A673 (cell line): ENCODE data around the gene ILKAP. TPM values are rescaled to one million over a fixed set of nuclear protein-coding genes. Genes with fewer than 3 reads are reported as not detected.
A peak's percentile ranks its signal among the peaks of the same experiment; 100 is the strongest.

ENCODE experiments used
- BruUV-seq: library from RNA; stranded (reverse); fragments of 400-500 nt; replicated peaks from 2 replicates; lab custom pipeline; 2021; lab: Mats Ljungman, UMichigan
- CTCF ChIA-PET: fragments of 300-600 bp; sonication (Branson Sonifier 250); formaldehyde crosslinking; loops from one replicate; lab custom pipeline; 2022; ENCODE audit warnings: antibody characterized with exemption; lab: Charles Lee
- POLR2A ChIA-PET: fragments of 300-600 bp; sonication (Branson Sonifier 250); formaldehyde crosslinking; loops from one replicate; lab custom pipeline; 2022; ENCODE audit warnings: antibody characterized with exemption; ENCODE audit not compliant: low non-redundant PET; lab: Charles Lee
- DNase-seq: peaks from one replicate; pipeline ENCODE4 v3.0.0-alpha.2; 2015; ENCODE audit warnings: low spot score
- H3K27ac ChIP-seq: fragments of 200-600 bp; sonication (generic); 2 replicates; pipeline ENCODE4 v1.5.1; 2016; ENCODE audit warnings: mixed run types, low read depth, mild to moderate bottlenecking, mixed read lengths, antibody characterized with exemption, low read length; ENCODE audit not compliant: poor library complexity, severe bottlenecking
- H3K27me3 ChIP-seq: fragments of 200-600 bp; sonication (generic); replicated peaks from 2 replicates; pipeline ENCODE4 v1.6.1; 2017; ENCODE audit warnings: mixed run types, low read depth, mild to moderate bottlenecking, mixed read lengths, antibody characterized with exemption, low read length; ENCODE audit not compliant: insufficient read depth, poor library complexity
- H3K36me3 ChIP-seq: fragments of 200-600 bp; sonication (generic); 2 replicates; pipeline ENCODE4 v1.6.1; 2016; ENCODE audit warnings: mixed run types, mild to moderate bottlenecking, mixed read lengths, antibody characterized with exemption, low read length; ENCODE audit not compliant: insufficient read depth, poor library complexity, severe bottlenecking
- H3K4me1 ChIP-seq: fragments of 200-600 bp; sonication (generic); 2 replicates; pipeline ENCODE4 v1.6.1; 2017; ENCODE audit warnings: mixed run types, mild to moderate bottlenecking, mixed read lengths, antibody characterized with exemption, low read length; ENCODE audit not compliant: insufficient read depth, poor library complexity, severe bottlenecking
- H3K4me3 ChIP-seq: fragments of 200-600 bp; sonication (generic); 2 replicates; pipeline ENCODE4 v1.5.1; 2016; ENCODE audit warnings: low read depth, mixed run types, mild to moderate bottlenecking, mixed read lengths, low read length; ENCODE audit not compliant: poor library complexity, severe bottlenecking
- H3K9me3 ChIP-seq: fragments of 200-600 bp; sonication (generic); 2 replicates; pipeline ENCODE4 v1.6.1; 2016; ENCODE audit warnings: mixed run types, low read depth, mild to moderate bottlenecking, mixed read lengths, antibody characterized with exemption, low read length; ENCODE audit not compliant: poor library complexity, severe bottlenecking
- EZH2 ChIP-seq: fragments of 200-600 bp; sonication (generic); IDR thresholded peaks from 2 replicates; pipeline ENCODE4 v1.6.1; 2017; ENCODE audit warnings: borderline replicate concordance, low read depth, mild to moderate bottlenecking, mixed read lengths, antibody characterized with exemption, low read length; ENCODE audit not compliant: poor library complexity, severe bottlenecking
- intact Hi-C: fragments of 100-400 bp; cut with micrococcal nuclease; formaldehyde crosslinking; loops from one replicate; pipeline ENCODE4 v1.10.0; 2022; ENCODE audit not compliant: unreplicated experiment
- total RNA-seq: library from RNA; stranded (reverse); gene quantifications from 2 replicates; pipeline ENCODE4 v1.2.3, GENCODE V29; 2021
- TF ChIP-seq, protein P1 (sequence below): fragments of 300-800, 200-600 bp; sonication (generic); conservative IDR thresholded peaks from 2 replicates; pipeline ENCODE4 v1.5.1; 2017; ENCODE audit warnings: low read depth, mild to moderate bottlenecking, antibody characterized with exemption, low read length, moderate library complexity, mixed read lengths

ILKAP gene
- total RNA-seq, 1 experiment from 2014 or later = 71.6 TPM

DNA sequence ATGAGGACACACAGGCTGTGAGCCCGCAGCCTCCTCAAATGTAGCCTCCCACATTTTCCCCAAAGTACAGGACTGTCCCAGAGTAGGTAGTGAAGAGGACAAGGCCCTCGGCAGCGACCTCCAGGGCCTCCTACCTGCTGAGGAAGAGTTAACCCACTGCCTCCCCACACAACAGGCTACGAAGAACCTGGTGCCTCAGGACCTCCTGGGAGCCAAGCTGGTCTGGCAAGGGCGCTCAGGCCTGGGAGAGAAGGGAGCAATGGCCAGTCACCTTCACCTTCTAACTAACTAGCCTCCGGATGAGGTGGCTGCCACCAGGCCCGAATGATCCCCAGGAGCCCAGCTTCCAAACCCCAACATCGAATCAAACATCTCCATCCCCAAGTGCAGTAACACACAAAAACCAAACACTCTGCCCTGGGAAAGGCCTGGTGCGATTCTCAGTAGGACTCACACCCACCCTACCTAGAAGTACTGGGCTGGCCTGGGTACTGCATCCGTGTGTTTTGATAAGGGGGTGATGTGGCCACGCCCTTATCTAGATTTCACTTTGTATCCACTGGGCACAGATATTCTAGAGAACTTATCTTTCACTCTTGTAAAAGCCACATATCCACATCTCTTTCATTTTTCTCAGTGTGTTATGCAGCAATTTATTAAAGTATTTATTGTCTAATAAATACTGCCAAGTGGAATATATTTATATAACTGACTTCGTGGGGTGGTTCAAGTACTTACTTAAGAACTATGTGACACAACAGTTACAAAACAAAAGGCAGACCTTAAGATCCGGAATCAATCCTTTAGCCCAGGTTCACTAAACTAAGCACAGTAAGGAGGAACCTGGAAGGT, 35.1 kb downstream of the ILKAP start:
- Histone ChIP-seq H3K36me3 (peaks cover 24% of the 10 kb centered on the region), H3K9me3 (no peaks in the 10 kb centered on the region), H3K27me3 (peaks cover 2% of the 10 kb centered on the region), H3K4me3 (no peak overlapping the region), H3K4me1 (peaks cover 16% of the 10 kb centered on the region), H3K27ac (peak overlapping the region; percentile 91)
- ChIA-PET POLR2A (no interaction called here), CTCF (no interaction called here)
- TF ChIP-seq EZH2 = no peak
- TF ChIP-seq, protein P1, sequence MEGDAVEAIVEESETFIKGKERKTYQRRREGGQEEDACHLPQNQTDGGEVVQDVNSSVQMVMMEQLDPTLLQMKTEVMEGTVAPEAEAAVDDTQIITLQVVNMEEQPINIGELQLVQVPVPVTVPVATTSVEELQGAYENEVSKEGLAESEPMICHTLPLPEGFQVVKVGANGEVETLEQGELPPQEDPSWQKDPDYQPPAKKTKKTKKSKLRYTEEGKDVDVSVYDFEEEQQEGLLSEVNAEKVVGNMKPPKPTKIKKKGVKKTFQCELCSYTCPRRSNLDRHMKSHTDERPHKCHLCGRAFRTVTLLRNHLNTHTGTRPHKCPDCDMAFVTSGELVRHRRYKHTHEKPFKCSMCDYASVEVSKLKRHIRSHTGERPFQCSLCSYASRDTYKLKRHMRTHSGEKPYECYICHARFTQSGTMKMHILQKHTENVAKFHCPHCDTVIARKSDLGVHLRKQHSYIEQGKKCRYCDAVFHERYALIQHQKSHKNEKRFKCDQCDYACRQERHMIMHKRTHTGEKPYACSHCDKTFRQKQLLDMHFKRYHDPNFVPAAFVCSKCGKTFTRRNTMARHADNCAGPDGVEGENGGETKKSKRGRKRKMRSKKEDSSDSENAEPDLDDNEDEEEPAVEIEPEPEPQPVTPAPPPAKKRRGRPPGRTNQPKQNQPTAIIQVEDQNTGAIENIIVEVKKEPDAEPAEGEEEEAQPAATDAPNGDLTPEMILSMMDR = no peak
- DNase-seq = no peak
- BruUV-seq = no TSS peak
- intact Hi-C loops = no loop called here

DNA sequence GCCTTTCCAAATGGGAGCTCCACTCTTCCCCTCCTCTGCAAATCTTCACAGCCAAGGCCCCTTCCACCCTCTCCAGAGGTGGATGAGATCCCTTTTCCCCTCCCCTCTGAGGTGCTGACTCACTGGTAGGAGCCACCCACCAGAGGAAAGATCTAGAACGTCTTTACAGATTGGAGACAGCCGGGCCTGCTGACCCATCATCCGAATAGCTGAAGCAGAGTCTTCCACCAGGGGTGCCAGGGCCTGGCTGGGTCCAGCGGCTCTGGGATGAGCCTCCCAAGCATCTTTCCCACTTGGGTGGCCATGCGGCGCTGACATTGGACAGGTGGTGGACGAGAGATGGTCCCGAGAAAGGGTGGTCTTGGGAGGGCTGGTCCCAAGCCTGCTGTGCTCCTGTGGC, 35.7 kb downstream of the ILKAP start:
- Histone ChIP-seq H3K4me3 (no peak overlapping the region), H3K27me3 (peaks cover 6% of the 10 kb centered on the region), H3K27ac (peak overlapping the region; percentile 42), H3K36me3 (peaks cover 24% of the 10 kb centered on the region), H3K4me1 (peaks cover 16% of the 10 kb centered on the region), H3K9me3 (no peaks in the 10 kb centered on the region)
- TF ChIP-seq EZH2 = no peak
- TF ChIP-seq, protein P1 = no peak
- intact Hi-C loops = no loop called here
- POLR2A ChIA-PET = no interaction called here
- CTCF ChIA-PET = no interaction called here
- no TSS peak for BruUV-seq
- no peak for DNase-seq

DNA sequence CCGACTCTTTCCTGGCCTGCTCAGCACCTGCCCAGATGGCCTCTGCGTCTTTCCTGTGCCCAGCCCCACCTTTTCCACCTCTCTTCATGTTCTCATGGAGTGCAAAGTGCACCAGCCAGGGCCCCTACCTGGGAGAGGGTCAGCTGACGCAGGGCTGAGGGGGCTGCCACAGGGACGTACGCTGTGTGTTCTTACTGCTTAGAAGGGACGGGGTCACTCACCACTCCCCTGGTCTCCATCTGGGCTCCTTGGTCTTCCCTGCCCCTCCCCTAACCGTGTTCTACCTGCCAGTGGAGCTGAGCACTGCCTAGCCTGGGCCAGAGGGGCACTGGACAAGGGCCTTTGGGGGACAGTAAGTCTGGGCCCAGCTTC, 36.2 kb downstream of the ILKAP start:
- intact Hi-C loops = no loop called here
- Histone ChIP-seq H3K9me3 (no peaks in the 10 kb centered on the region), H3K4me3 (no peak overlapping the region), H3K36me3 (peaks cover 24% of the 10 kb centered on the region), H3K27me3 (peaks cover 6% of the 10 kb centered on the region), H3K27ac (peak overlapping the region; percentile 42), H3K4me1 (peaks cover 16% of the 10 kb centered on the region)
- POLR2A ChIA-PET = no interaction called here
- CTCF ChIA-PET = no interaction called here
- no TSS peak for BruUV-seq
- no peak for DNase-seq
- TF ChIP-seq, protein P1 = no peak
- TF ChIP-seq EZH2 = no peak
